Activated T-cell treated with anti-CD3 and anti-CD28 coated beads for 1 hour (primary cell): ENCODE data around the gene DLL4.
"Not testable (repeated sequence)": the region's sequence is repeated elsewhere in the genome, so short reads cannot be mapped to it uniquely, and the experiment has no call there.

Experiments used
- DNase-seq: peaks from one replicate; pipeline ENCODE4 v3.0.0-alpha.2; 2020; ENCODE audit warnings: low read depth

DLL4 gene

DNA sequence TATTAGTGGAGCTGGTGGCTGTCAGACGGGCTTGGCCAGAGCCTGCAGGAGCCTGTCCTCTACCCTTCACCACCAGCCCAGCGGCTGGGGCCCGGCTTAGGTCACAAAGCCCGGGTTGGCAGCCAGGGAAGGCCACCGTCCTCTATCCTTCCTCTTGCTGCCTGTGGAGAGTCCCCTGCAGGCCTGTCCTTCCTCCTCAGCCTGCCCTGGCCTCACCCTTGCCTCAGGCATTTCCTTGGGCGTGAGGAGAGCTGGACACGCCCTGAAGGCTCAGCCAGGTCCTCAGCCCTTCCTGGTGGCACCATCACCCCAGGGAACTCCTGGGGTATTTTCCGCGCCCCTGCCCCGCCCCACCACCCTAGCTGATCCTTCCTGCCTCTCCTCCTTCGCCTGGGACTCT is 31.8 kb downstream of the DLL4 start:
- DNase-seq = no peak

DNA sequence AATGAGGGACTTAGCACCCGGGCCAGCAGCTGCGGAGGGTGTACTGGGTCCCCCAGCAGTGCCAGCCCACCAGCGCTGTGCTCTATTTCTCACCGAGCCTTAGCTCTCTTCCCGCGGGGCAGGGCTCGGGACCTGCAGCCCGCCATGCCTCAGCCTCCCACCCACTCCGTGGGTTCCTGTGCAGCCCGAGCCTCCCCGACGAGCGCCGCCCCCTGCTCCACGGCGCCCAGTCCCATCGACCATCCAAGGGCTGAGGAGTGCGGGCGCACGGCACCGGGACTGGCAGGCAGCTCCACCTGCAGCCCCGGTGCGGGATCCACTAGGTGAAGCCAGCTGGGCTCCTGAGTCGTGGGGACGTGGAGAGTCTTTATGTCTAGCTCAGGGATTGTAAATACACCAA is 32.6 kb downstream of the DLL4 start:
- DNase-seq = not testable (repeated sequence)

DNA sequence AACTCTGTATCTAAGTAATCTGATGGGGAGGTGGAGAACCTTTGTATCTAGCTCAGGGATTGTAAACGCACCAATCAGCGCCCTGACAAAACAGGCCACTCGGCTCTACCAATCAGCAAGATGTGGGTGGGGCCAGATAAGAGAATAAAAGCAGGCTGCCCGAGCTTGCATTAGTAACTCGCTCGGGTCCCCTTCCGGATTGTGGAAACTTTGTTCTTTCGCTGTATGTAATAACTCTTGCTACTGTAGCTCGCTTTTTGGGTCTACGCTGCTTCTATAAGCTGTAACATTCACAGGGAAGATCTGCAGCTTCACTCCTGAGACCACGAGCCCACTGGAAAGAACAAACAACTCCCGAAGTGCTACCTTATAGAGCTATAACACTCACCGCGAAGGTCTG is 33.2 kb downstream of the DLL4 start:
- not testable (repeated sequence) for DNase-seq

DNA sequence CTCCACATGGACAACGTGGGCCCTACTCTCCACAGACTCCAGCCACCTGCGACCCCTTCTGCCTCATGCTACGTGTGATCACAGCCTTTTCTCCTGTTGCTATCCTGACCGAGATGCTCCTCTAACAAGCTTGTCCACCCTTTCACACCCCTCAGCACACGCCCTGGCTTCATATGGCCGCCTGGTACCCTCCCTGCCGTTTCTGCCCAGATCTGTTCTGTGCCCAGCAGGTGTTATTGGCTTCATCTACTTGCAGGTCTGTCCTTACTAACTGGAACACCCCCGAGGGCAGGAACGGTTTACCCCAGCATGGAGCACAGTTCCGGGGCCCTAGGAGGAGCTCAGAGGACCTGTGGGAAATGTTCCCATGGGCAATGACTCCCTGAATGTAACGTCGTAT is 34.1 kb downstream of the DLL4 start:
- DNase-seq = no peak

DNA sequence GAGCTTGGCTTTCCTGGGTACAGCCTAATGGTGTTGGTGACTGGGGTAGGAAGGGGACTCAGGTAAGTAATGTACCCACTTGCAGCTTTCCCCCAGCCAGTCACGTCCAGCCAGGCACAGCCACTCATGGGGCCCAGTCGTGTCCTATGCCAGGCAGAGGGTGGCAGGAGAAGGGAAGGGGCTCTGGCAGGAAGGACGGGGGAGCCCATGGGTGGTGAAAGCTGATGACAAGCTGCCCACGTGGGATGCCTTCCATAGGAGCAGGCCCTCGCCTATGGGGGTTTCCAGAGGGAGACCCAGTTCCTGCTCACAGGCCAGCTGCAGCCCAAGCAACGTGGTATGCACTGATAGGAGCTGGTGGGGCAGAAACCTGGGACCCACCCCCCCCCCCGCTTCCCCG is 34.9 kb downstream of the DLL4 start:
- no peak for DNase-seq

DNA sequence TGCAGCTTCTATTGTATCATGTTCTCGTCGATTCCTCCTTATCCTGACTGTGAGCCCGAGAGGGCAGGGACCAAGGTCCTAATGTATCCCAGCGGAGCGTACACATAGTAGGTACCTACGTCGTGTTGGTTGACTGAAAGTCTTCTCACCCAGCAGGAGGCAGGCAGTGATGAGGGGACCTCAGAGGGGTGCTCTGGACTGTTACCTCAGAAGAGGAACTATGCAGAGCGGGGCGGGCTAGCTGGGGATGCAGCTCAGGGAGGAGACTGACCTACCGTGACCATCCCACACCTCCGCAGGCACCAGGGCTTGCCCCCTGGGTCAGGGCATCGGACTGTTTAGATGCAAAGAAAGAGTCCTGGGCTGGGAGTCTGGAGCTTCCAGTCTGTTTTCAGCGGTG is 35.5 kb downstream of the DLL4 start:
- no peak for DNase-seq

DNA sequence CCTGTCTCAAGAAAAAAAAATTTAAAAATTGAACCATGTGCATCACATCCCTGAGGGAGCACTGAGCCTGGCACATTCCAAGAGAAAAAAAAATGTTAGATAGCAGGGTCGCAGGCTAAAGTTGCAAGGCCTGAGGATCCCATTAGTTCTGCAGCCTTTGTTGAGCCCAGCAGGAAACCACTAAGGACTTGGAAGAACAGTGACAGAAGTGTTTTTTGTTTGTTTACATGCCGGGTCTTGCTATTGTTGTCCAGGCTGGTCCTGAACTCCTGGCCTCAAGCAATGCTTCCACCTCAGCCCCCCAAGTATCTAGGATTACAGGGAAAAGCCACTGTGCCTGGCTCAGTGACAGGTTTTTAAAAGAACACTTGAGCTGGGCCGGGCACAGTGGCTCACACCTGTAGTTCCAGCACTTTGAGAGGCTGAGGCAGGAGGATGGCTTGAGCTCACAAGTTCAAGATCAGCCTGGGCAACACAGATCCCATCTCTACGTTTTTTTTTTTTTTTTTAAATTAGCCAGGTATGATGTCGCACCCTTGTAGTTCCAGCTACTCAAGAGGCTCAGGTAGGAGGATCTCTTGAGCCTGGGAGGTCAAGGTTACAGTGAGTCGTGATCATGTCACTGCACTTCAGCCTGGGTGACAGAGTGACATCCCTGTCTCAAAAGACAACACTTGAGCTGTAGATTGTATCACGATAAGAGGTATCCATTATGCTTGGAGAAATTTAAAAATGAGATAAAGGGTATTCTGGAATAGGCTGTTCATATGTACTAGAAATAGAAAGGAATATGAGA is 39.3 kb downstream of the DLL4 start:
- no peak for DNase-seq

DNA sequence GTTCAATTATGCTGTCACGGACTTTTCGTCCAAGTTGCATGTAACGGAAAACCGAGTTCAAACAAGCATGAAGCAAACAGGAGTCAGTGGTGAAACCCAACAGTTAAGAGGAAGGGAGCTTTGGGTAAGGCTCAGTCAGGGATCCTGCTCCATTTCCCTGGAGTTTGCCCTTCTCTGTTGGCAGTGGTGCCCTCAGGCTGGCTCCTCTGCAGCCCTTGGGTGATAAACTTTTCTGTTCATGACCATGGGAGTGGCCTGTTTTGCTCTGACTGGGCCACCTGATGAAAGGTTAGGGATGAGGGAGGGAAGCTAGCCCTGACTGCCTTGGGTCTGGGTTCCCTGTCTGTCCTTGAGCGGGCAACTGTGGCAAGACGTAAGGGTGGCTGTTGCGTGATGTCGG is 40.2 kb downstream of the DLL4 start:
- DNase-seq = no peak

DNA sequence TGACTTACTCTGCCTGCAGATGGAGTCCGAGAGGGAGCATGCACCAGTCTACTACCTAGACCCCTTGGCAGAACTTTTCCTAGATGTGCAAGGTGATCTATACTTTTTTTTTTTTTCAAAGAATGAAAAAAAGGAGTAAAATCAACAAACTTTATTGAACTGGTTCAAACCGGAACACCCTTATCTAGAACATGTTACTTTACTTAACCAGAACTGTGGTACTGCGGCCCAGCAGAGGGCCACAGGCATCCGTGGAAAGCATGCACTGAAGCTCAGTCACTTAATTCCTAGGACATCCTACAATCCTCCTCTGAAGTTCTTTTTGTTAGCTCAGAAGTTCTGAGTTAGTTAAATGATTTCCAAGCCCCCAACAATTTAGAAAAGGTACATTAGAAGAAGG is 45.7 kb downstream of the DLL4 start:
- DNase-seq = no peak

DNA sequence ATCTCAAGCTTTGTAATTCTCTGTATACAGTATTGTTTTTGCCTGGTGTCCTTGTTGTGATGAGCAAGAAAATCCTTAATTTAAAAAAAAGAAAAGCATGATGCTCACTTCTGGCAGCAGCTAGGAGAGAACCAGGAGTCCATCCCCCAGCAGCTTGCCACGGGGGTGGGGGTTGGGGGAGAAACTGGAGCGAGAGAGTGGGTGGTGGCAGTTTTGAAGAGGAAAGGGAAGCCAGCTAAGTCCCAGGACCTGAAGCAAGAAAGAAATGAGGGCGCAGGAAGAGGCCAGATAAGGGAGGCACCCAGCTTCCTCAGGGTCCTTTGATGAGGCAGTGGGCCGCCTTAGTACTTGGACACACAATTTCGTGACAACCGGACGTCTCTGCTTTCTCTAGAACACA is 47.7 kb downstream of the DLL4 start:
- no peak for DNase-seq

DNA sequence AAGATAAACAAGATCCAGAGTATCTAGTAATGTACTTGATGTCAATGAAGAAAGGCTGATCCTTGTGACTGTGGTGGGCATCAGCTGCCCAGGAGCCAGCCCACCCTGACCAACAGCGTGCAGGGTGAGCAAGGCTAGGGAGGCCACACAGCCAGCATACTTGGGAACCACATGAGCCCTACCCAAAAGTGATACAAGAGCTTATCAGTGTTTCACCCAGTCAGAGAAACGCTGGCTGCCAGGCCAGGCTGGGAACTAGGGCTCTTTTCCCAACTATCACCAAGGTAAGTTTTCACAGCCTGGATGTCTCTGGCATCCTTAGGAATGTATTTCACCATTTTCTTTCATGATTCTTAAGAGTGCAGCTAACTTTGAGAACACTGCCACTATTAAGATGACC is 49.0 kb downstream of the DLL4 start:
- DNase-seq = no peak

DNA sequence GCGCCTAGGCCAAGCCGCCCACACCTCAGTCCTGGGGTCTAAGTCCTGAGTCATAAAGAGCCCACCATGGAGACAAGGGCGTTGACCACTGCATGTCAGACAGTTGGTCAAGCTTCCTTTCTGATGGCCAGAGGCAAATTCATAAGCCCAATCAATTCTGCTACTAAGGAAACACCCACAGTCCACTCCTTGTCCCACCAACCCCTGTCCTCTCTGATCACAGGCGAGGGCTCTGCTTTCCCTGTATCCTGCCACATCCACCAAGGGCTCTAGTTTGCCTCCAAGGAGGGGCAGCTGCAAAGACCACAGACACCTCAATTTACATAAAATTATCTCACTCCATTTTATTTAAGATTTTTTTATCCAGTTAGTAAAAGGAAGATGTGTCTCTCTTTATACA is 49.4 kb downstream of the DLL4 start:
- DNase-seq = no peak

DNA sequence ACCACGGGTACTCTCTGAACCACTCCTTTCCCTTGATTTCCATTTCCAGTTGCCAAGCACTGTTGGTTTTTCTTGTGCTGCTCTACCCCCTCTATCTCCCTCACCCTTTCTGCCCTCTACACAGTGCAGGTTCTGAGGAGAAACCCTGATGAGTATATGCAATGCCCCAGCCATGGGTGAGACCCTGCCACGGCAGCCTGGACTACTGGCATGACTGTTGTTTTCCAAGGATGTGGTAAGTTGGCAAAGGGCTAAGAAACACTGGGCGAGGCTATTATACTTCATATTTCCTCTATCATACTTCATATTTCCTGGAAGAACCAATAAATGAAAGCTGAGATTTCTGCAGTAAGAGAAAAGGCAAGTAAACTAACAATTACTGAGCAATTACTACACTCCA is 52.0 kb downstream of the DLL4 start:
- no peak for DNase-seq

DNA sequence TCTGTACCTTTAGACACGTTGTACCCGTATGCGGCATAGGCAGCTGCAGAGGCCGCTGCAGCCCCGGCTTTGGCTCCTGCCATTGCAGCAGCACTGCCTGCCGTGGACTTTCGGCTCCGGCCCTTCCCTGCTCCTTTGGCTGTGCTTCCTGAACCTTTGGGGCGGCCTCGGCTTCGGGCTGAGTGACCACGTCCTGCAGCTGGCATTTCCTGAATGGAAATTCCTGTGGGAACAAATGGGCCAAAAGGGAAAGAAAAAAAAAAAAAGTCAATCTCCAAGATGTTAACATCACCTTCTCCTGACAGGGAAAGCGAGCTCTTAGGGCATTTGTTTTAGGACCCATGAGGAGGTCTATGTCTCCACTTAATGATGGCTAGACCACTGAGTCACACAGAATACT is 53.7 kb downstream of the DLL4 start:
- DNase-seq = no peak

DNA sequence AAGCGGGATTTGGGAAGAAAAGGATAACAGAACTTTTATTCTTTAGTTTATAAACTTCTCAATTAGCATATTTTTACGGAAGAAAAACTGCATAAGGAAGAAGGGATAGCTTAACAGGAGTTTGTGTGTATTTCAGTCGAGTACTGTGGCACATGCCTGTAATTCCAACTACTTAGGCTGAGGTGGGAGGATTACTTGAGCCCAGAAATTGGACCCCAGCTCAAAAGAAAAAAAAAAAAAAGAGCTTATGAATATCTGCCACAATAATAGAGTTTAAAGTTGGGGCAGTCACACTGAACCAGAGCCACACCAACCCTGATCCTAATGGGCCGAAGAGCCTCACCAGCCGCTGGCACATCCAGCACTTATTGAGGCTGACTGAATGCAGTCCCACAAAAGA is 55.3 kb downstream of the DLL4 start:
- no peak for DNase-seq

DNA sequence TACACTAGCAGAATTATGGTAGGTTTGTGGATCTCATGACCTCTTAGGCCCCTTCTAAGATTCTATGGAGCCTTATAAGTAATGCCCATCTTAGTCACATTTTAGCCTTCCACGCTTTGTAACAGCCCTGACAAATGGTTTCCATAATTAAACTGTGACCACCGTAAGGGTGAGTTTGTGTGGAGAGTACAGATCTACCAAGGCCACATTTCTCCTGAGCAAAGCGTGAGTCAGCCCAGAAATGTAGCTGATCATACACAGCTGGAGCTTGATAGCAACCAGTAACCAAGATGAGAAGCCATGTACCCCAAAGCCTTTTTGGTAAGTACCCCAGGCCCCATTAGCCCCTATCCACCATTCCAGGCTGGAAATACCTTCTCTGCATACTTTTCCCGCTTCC is 55.8 kb downstream of the DLL4 start:
- DNase-seq = no peak

DNA sequence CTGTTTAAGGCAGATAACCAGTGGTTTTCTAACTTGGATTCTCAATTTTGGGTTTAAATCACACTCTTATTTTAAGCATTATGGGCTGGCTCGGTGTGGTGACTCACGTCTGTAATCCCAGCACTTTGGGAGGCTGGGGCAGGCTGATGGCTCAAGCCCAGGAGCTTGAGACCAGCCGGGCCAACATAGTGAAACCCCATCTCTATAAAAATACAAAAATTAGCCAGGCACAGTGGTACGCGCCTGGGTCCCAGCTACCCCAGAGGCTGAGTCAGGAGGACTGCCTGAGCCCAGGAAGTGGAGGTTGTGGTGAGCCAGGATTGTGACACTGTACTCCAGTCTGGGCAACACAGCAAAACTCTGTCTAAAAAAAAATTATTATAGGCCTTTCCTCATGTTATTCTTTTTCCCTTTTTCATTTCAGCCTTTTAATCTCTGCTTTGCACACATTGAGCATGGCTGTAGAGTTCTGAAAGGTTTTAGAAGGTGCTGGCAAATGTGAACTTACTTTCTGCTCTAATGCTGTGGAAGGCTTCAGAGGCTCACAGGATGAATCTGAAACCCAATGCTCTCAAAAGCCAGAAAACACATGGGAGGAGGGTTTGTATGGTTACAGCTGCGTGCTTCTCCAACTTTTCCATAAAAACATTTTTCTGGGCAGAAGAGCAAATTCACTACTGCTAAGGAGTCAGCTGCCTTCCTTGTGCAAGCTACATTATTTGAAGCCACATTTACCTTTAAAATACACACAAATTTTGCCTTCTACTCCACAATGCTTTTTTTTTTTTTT is 56.6 kb downstream of the DLL4 start:
- DNase-seq = no peak

DNA sequence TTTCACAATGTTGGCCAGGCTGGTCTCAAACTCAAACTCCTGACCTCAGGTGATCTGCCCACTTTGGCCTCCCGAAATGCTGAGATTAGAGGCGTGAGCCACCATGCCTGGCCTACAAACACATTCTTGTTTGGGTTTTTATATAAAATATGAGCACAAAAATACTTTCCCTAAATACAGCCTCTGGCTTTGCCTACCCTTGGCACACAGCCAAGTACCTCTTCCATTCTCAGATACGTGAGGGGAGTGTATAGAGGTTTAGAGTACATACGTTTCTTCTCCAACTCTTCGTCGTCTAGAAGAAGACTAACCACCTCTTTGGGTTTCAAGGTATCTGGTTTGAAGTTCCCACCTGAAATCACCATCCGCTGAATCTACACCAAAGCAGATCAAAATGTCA is 57.7 kb downstream of the DLL4 start:
- DNase-seq = no peak

DNA sequence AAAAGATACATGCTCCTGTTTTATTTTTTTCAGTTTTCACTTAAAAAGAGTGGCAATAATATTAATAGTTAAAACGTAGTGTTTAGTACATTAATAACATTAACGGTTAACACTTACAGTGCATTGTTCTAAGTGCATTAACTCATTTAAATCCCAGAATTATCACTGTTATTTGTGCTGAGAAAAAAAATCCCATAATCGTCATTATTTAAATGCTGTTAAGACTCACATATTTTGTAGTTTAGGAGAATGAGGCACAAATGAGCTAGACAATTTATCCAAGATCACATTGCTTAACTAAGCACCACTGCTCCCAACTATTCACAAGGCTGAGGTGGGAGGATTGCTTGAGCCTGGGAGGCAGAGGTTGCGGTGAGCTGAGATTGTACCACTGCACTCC is 59.0 kb downstream of the DLL4 start:
- DNase-seq = no peak
